Articular chondrocyte of knee joint (primary cell): Measurements from ENCODE around the gene L1TD1. TPM values are rescaled to one million over a fixed set of nuclear protein-coding genes. Genes with fewer than 3 reads are reported as not detected.

Experiments used
- total RNA-seq: library from RNA; depleted of rRNA; stranded (reverse); fragments of >200 nt; gene quantifications from 2 replicates; pipeline ENCODE4 v1.2.3, GENCODE V29; 2012

Gene L1TD1, protein sequence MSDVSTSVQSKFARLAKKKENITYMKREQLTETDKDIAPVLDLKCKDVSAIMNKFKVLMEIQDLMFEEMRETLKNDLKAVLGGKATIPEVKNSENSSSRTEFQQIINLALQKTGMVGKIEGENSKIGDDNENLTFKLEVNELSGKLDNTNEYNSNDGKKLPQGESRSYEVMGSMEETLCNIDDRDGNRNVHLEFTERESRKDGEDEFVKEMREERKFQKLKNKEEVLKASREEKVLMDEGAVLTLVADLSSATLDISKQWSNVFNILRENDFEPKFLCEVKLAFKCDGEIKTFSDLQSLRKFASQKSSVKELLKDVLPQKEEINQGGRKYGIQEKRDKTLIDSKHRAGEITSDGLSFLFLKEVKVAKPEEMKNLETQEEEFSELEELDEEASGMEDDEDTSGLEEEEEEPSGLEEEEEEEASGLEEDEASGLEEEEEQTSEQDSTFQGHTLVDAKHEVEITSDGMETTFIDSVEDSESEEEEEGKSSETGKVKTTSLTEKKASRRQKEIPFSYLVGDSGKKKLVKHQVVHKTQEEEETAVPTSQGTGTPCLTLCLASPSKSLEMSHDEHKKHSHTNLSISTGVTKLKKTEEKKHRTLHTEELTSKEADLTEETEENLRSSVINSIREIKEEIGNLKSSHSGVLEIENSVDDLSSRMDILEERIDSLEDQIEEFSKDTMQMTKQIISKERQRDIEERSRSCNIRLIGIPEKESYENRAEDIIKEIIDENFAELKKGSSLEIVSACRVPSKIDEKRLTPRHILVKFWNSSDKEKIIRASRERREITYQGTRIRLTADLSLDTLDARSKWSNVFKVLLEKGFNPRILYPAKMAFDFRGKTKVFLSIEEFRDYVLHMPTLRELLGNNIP
- not detected in 2 replicates for total RNA-seq

GRCh38 chr1:62194651-62195544, at the start of gene L1TD1:
Gene L1TD1, plus strand, starts transcription at chr1:62194849. Its CDS starts 11,780 bp downstream, at chr1:62206629.

Other genes with a start within 250 kb of the L1TD1 start
- not detected in 2 replicates for gene KANK4, start 124.6 kb downstream of the L1TD1 start, total RNA-seq
- 30.4 and 35.0 TPM in 2 replicates for gene USP1, start 242.2 kb downstream of the L1TD1 start, total RNA-seq